ENCODE measurements around the gene MAFG.

Gene MAFG

DNA sequence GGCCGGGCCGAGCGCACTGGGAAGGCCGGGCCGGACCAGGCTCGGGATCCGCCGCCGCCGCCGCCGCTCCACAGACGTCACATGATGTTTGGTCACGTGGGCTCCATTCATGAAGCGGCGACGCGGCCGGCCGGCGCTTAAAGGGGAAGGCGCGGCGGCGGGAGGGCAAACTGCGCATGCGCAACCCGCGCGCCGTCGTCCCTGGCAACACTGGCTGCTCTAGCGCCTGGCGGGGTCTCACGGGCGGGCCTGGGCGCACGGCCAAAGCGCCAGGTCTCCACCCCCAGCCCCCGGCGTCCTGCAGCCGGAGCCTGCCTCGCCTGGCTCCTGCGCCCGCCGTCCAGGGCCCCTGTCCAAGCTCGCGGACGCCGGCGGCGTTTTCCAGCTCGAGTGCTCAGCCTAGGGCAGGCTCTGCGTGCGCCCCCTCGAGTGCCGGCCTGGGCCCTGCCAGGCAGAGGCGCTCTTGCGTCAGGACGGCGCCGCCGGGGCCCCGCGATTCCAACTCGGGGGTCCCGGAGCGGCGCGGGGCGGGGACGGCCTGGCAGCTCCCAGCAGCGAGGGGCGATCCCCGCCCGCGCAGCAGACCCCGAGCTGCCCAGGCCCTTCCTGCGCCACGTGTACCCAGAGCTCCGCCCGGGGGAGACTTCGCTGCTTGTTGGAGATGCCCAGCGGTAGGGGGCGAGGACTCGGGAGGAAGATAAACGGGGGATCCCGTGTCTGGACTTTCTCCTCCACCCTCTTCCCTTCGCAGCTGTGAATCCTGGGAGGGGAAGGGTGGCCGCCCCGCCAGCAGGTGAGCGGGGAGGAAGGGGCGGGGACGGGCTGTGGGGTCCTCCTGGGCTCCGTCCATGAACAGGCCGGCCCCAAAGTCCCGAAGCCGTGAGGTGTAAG lies at the start of gene MAFG:
Gene MAFG, minus strand, starts transcription at position 83 of the 891 bp plus-strand sequence. CDS start 4,550 bp downstream, outside the sequence.
- TF ChIP-seq ZFX (IDR thresholded peaks at IDR 0.05; ENCODE audit: borderline replicate concordance): no peak
- TF ChIP-seq, protein P1, sequence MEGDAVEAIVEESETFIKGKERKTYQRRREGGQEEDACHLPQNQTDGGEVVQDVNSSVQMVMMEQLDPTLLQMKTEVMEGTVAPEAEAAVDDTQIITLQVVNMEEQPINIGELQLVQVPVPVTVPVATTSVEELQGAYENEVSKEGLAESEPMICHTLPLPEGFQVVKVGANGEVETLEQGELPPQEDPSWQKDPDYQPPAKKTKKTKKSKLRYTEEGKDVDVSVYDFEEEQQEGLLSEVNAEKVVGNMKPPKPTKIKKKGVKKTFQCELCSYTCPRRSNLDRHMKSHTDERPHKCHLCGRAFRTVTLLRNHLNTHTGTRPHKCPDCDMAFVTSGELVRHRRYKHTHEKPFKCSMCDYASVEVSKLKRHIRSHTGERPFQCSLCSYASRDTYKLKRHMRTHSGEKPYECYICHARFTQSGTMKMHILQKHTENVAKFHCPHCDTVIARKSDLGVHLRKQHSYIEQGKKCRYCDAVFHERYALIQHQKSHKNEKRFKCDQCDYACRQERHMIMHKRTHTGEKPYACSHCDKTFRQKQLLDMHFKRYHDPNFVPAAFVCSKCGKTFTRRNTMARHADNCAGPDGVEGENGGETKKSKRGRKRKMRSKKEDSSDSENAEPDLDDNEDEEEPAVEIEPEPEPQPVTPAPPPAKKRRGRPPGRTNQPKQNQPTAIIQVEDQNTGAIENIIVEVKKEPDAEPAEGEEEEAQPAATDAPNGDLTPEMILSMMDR (IDR thresholded peaks at IDR 0.05): peak; percentile 70
- peak within 1 kb of the TSS; percentile 85 for H3K27ac ChIP-seq

DNA sequence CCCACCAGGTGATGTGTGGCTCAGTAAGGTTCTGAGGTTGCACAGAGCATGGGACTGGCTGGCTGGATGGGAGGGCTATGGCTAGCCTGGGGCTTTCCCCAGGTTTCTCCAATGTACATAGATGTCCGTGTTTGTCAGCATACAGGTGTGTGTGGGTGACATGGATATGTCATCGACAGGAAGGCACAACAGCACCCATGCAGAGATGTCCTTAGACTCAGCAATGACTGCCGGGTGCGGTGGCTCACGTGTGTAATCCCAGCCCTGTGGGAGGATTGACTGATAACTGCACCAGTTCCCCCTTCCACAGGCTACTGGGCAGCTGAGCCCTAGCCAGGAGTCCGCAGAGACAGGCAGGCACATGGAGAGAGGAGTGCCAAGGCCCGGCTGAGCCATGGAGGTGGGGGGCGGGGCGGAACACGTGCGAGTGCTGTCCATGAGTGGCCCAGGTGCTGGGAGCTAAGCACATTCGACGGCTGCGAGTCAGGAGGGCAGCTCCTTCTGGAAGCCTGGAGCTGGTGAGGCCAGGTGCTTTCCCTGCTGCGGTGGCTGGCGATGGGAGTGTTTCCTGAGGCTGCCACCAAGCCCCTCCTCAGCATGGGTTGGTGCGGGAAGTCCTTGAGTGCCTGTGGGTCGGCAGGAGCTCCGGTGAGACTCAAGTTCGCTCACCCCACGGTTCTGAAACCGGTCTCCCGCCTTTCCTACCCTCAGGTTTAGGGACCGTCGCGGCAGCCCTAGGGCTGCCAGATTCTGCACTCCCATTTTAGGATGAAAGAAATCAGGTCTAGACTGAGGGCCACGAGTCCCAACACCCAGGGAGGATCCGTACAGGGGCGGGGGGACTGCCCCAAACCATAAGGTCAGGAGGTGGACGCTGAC lies 49.0 kb upstream of the MAFG start:
- TF ChIP-seq ZFX (IDR thresholded peaks at IDR 0.05; ENCODE audit: borderline replicate concordance): no peak
- TF ChIP-seq, protein P1 (IDR thresholded peaks at IDR 0.05): no peak

DNA sequence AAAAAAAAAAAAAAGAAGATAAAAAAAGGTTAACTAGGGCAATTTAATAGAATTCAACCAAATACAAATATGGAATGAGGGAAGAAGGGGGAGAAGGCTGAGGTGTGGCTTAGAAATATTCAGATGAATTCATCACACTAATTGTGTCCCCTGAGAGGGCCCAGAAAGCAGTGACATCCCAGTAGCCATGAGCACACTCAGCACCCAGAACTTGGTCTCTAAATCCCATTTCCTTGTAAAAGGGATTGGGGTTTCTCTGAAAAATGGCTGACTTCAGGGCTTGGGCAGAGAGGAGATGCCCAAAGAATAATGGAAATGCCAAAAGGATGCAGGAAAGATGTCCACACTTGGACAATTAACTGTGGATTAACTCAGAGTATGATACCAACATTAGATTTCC lies 45.9 kb upstream of the MAFG start:
- no peak for TF ChIP-seq ZFX (IDR thresholded peaks at IDR 0.05; ENCODE audit: borderline replicate concordance)
- TF ChIP-seq, protein P1 (IDR thresholded peaks at IDR 0.05): no peak
- H3K27ac ChIP-seq: no peak overlapping the region

More for the DNA sequence above, 49.0 kb upstream of the MAFG start:
- H3K27ac ChIP-seq: peak overlapping the region; percentile 84

DNA sequence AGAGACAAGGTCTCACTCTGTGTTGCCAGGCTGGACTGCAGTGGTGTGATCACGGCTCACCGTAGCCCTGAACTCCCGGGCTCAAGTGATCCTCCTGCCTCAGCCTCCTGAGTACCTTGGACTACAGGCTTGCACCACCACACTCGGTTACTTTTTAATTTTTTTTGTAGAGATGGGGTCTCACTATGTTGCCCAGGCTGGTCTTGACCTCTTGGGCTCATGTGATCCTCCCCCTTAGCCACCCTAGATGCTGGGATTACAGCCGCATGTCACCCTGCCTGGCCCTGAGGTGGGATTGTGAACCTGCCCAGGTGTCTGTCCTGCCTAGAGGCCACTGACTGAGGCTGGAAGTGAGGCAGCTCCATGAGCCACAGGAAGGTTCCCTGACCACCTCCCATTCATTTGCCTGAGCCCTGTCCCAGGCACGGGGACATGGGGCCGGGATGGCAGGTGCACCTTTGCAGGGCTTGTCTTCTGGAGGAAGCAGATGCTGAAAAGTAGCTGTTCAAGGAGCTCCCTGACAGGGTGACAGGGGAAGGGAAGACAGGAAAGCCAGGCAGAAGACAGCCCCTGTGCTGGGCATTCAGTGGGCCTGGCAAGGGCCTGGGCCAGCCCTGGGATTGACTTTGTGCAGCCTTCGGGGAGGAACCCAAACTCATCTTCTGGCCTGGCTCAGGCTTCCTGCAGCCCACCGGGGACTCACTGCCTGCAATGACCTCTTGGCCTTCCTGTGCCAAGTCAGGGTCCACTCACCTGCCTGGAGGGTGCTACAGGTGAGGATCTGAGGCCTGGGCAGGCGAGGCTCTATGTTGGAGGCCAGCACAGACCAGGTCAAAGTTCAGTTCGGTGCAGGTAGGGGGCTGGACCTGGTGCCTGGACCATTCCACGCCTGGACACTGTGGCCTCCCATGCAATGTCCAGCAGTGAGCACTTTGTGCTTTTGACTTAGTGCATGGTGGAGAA lies 41.6 kb upstream of the MAFG start:
- H3K27ac ChIP-seq: no peak overlapping the region

DNA sequence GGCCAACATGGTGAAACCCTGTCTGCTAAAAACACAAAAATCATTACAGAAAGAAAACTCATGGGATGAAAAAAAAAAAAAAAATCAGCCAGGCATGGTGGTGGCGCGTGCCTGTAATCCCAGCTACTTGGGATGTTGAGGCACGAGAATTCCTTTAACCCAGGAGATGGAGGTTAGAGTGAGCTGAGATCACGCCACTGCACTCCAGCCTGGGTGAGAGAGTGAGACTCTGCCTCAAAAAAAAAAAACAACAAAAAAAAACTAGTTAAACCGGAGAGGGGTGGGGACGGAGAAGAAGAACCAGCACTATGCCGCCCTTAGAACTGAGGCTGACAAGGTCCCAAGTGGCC lies 40.8 kb upstream of the MAFG start:
- TF ChIP-seq, protein P1 (IDR thresholded peaks at IDR 0.05): no peak
- no peak for TF ChIP-seq ZFX (IDR thresholded peaks at IDR 0.05; ENCODE audit: borderline replicate concordance)
- H3K27ac ChIP-seq: no peak overlapping the region

More for the DNA sequence above, 41.6 kb upstream of the MAFG start:
- no peak for TF ChIP-seq ZFX (IDR thresholded peaks at IDR 0.05; ENCODE audit: borderline replicate concordance)
- TF ChIP-seq, protein P1 (IDR thresholded peaks at IDR 0.05): no peak

DNA sequence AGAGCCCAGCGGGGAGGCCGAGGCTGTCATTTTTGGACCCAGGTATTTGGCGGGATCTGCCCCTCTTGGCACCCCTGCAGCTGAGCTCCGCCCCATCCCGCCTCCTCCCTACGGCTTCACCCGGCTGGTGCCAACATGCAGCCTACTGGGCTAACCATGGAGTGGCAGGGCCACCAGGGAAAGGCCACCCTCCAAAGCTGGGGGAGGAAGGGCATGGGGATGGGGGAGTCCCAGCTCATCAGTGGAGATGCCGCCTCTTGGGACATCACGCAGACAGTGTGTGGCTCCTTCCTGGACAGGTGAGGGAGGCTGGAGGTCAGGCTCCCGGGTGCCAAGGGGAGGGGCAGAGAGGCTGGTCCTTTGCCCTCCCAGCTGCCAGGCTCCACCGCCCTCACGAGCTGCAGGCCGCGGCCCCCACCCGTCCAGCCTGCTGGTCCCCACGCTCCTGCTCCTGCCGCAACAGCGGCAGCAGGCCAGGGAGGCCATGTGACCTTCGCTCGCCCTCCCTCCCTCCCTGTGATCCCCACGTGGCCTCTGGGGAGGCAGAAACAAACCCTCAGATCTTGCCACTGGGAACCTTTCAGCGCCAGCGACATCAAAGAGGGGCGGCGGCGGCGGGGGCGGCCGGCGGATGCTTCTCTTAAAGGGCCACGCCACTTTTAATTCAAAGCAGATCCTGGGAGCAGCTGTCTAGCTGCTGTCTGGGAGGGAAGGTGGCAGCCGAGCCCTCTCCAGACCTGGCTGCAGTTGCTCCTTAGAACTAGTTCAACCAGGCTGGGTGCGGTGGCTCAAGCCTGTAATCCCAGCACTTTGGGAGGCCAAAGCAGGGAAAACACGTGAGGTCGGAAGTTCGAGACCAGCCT lies 40.2 kb upstream of the MAFG start:
- H3K27ac ChIP-seq: no peak overlapping the region
- TF ChIP-seq, protein P1 (IDR thresholded peaks at IDR 0.05): no peak
- TF ChIP-seq ZFX (IDR thresholded peaks at IDR 0.05; ENCODE audit: borderline replicate concordance): no peak
